HG03469 (cell line): ENCODE results near the gene TMEM223.
"Not testable (repeated sequence)": the region's sequence is repeated elsewhere in the genome, so short reads cannot be mapped to it uniquely, and the experiment has no call there.

Source experiments
- ATAC-seq: cut with Tn5 transposase; IDR thresholded peaks from one replicate; pipeline ENCODE4 v1.9.1; 2021; ENCODE audit warnings: mild to moderate bottlenecking, moderate library complexity, moderate number of reproducible peaks; ENCODE audit not compliant: unreplicated experiment

TMEM223 gene

DNA sequence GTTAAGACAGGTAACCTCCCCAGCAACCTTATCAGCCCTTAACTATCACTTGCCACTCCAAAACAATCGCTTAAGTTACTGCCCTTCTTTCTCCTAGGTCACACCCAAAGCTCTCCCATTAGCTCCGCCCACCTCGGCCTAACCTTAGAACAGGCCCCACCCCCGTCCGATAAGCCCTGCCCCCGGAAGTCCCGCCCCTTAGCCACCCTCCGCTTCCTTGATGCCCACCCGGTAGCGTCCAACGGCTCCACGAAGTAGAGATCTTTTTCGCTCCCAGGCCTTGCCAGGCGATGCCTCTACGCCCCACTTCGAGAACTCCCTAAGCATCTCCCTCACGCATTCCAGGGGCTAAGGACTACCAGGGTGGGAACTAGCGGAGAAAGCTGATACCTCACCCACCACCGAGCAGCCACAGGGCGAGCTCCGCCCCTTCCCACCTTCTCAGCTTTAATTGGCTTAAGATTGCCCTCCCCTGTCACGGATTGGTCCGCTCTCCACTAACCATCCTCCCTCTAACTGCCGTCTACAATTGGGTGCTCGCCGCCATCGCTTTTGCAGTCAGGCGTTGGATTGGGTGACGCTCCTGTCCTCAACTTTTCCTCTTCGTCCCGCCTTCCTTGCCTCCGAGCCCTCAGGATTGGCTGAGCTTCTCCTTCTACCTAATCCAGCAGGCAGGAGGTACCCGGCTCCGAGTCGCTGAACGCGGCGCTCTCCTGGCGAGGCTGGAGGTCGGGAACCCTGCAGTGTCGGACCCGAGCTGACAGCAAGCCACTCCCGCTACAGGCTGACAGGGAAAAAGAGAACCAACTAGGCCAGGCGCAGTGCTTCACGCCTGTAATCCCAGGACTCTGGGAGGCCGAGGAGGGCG is 37.8 kb downstream of the TMEM223 start, which contains the start of gene ZBTB3:
ZBTB3 (minus strand) TSS at position 425 of the 868 bp plus-strand sequence. CDS start 496 bp downstream, outside the sequence.
- ATAC-seq: peak; percentile 87

- no peak for ATAC-seq
Observed at GRCh38 chr11:62752994-62753735, 38.6 kb downstream of the TMEM223 start.

DNA sequence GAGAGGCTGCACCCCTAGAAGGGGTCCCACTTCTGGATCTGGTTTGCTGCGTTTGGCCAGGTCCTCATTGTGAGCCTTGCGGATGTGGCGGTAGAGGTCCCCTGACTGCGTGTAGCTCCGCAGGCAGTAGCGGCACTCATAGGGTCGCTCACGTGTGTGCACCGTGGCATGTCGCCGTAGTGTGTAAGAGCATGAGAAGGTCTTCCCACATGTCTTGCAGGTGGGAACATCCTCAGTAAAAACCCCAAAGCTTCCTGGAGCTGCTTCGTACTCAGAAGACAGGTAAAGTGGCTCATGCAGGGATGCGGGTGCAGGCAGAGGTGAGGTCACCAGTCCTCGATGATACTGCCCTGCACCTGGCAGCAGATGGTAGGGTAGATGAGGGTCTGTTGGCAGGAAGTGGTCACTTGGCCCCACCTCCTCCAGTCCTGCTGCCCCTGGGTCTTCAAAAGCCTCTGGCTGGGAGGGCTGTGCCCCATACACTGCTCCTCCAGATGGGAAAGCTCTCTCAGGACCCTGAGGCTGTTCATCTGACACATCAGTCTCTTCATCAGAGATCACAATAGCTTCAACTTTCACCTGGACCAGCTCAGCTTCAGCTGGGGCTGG is 39.5 kb downstream of the TMEM223 start:
- no peak for ATAC-seq

- not testable (repeated sequence) for ATAC-seq
Observed at GRCh38 chr11:62749931-62750330, 41.9 kb downstream of the TMEM223 start.

GRCh38 chr11:62747475-62748160 is 44.2 kb downstream of the TMEM223 start:
- ATAC-seq: no peak
